ENCODE results near the gene ADGRV1.

ADGRV1 gene

GRCh38 chr5:90933298-90933697, 374.7 kb downstream of the ADGRV1 start:
- in situ Hi-C loops (cut with HindIII; ENCODE audit: low pct_unique_long_range_greater_than_20kb, low sequenced_read_pairs) = no loop called here
- DNase-seq (ENCODE audit: low read depth in 1 of 2, low spot score in 1 of 2) = no peak
- no peak for TF ChIP-seq JUND (IDR thresholded peaks at IDR 0.05; ENCODE audit: low read depth)

GRCh38 chr5:90934091-90934719, 375.6 kb downstream of the ADGRV1 start:
- TF ChIP-seq JUND (IDR thresholded peaks at IDR 0.05; ENCODE audit: low read depth) = no peak
- in situ Hi-C loops (cut with HindIII; ENCODE audit: low pct_unique_long_range_greater_than_20kb, low sequenced_read_pairs) = no loop called here
- DNase-seq (ENCODE audit: low read depth in 1 of 2, low spot score in 1 of 2) = no peak

- in situ Hi-C loops (cut with HindIII; ENCODE audit: low pct_unique_long_range_greater_than_20kb, low sequenced_read_pairs) = no loop called here
- no peak for DNase-seq (ENCODE audit: low read depth in 1 of 2, low spot score in 1 of 2)
- no peak for TF ChIP-seq JUND (IDR thresholded peaks at IDR 0.05; ENCODE audit: low read depth)
These were observed 376.1 kb downstream of the ADGRV1 start for GRCh38 chr5:90934738-90935137.

- TF ChIP-seq JUND (IDR thresholded peaks at IDR 0.05; ENCODE audit: low read depth) = no peak
- in situ Hi-C loops (cut with HindIII; ENCODE audit: low pct_unique_long_range_greater_than_20kb, low sequenced_read_pairs) = no loop called here
- no peak for DNase-seq (ENCODE audit: low read depth in 1 of 2, low spot score in 1 of 2)
These were observed 380.6 kb downstream of the ADGRV1 start for GRCh38 chr5:90939211-90939610.

- peak in 1 of 2 experiments; percentile 41 for DNase-seq (ENCODE audit: low read depth in 1 of 2, low spot score in 1 of 2)
- TF ChIP-seq JUND (IDR thresholded peaks at IDR 0.05; ENCODE audit: low read depth) = no peak
- in situ Hi-C loops (cut with HindIII; ENCODE audit: low pct_unique_long_range_greater_than_20kb, low sequenced_read_pairs) = no loop called here
These were observed 381.8 kb downstream of the ADGRV1 start for GRCh38 chr5:90940227-90940995.

- in situ Hi-C loops (cut with HindIII; ENCODE audit: low pct_unique_long_range_greater_than_20kb, low sequenced_read_pairs) = no loop called here
- DNase-seq (ENCODE audit: low read depth in 1 of 2, low spot score in 1 of 2) = no peak
- TF ChIP-seq JUND (IDR thresholded peaks at IDR 0.05; ENCODE audit: low read depth) = no peak
These were observed 382.6 kb downstream of the ADGRV1 start for GRCh38 chr5:90941002-90941720.

GRCh38 chr5:90944116-90944515, 385.5 kb downstream of the ADGRV1 start:
- in situ Hi-C loops (cut with HindIII; ENCODE audit: low pct_unique_long_range_greater_than_20kb, low sequenced_read_pairs) = no loop called here
- no peak for TF ChIP-seq JUND (IDR thresholded peaks at IDR 0.05; ENCODE audit: low read depth)
- DNase-seq (ENCODE audit: low read depth in 1 of 2, low spot score in 1 of 2) = no peak

GRCh38 chr5:90947667-90948066, 389.1 kb downstream of the ADGRV1 start:
- DNase-seq (ENCODE audit: low read depth in 1 of 2, low spot score in 1 of 2) = no peak
- in situ Hi-C loops (cut with HindIII; ENCODE audit: low pct_unique_long_range_greater_than_20kb, low sequenced_read_pairs) = no loop called here
- no peak for TF ChIP-seq JUND (IDR thresholded peaks at IDR 0.05; ENCODE audit: low read depth)

- DNase-seq (ENCODE audit: low read depth in 1 of 2, low spot score in 1 of 2) = no peak
- in situ Hi-C loops (cut with HindIII; ENCODE audit: low pct_unique_long_range_greater_than_20kb, low sequenced_read_pairs) = no loop called here
- no peak for TF ChIP-seq JUND (IDR thresholded peaks at IDR 0.05; ENCODE audit: low read depth)
These were observed 390.4 kb downstream of the ADGRV1 start for GRCh38 chr5:90948969-90949368.

- TF ChIP-seq JUND (IDR thresholded peaks at IDR 0.05; ENCODE audit: low read depth) = no peak
- no peak for DNase-seq (ENCODE audit: low read depth in 1 of 2, low spot score in 1 of 2)
- in situ Hi-C loops (cut with HindIII; ENCODE audit: low pct_unique_long_range_greater_than_20kb, low sequenced_read_pairs) = no loop called here
These were observed 391.1 kb downstream of the ADGRV1 start for GRCh38 chr5:90949469-90950358.

GRCh38 chr5:90955001-90955635, 396.5 kb downstream of the ADGRV1 start:
- no peak for DNase-seq (ENCODE audit: low read depth in 1 of 2, low spot score in 1 of 2)
- in situ Hi-C loops (cut with HindIII; ENCODE audit: low pct_unique_long_range_greater_than_20kb, low sequenced_read_pairs) = no loop called here
- TF ChIP-seq JUND (IDR thresholded peaks at IDR 0.05; ENCODE audit: low read depth) = no peak
